Thymus (tissue), 11 donors: ENCODE measurements around the gene PGP. TPM values are rescaled to one million over a fixed set of nuclear protein-coding genes. Genes with fewer than 3 reads are reported as not detected.

Source experiments
- DNase-seq, 9 donors: peaks; one replicate each; pipeline ENCODE4 v3.0.0-alpha.2; 2013; ENCODE audit warnings: low spot score in 9 of 9, low read depth in 6 of 9, missing footprints in 1 of 9
- H3K27ac ChIP-seq, 2 donors: one replicate each; pipeline ENCODE4 v1.5.1; 2013; ENCODE audit warnings: control low read depth in 1 of 2, low read depth in 1 of 2, low read length in 1 of 2, mild to moderate bottlenecking in 1 of 2, moderate library complexity in 1 of 2
- H3K27me3 ChIP-seq, 2 donors: one replicate each; pipeline ENCODE4 v1.5.1; 2013; ENCODE audit warnings: low read length in 1 of 2; ENCODE audit not compliant: control insufficient read depth in 2 of 2, insufficient read depth in 1 of 2
- H3K36me3 ChIP-seq, 2 donors: one replicate each; pipeline ENCODE4 v1.5.1; 2013; ENCODE audit warnings: low read length in 1 of 2, mild to moderate bottlenecking in 1 of 2, moderate library complexity in 1 of 2; ENCODE audit not compliant: control insufficient read depth in 2 of 2, insufficient read depth in 2 of 2
- H3K4me1 ChIP-seq, 2 donors: one replicate each; pipeline ENCODE4 v1.5.1; 2013; ENCODE audit warnings: low read length in 2 of 2; ENCODE audit not compliant: control insufficient read depth in 2 of 2, insufficient read depth in 2 of 2
- H3K4me3 ChIP-seq, 2 donors: one replicate each; pipeline ENCODE4 v1.5.1; 2013; ENCODE audit warnings: low read length in 2 of 2, control low read depth in 1 of 2, mild to moderate bottlenecking in 1 of 2
- H3K9me3 ChIP-seq, 2 donors: one replicate each; pipeline ENCODE4 v1.5.1; 2013; ENCODE audit warnings: low read length in 1 of 2, mild to moderate bottlenecking in 1 of 2; ENCODE audit not compliant: control insufficient read depth in 2 of 2, insufficient read depth in 1 of 2
- WGBS: extraction: QIAGEN DNeasy Blood & Tissue Kit; methylation state at CpG from one replicate; pipeline ENCODE4 v1.1.7; 2013; 5-methylcytosine and 5-hydroxymethylcytosine counted together
- polyA plus RNA-seq: library from polyadenylated mRNA; stranded (reverse); fragments of 200-250 nt; gene quantifications from one replicate; pipeline ENCODE4 v1.2.3, GENCODE V29; 2013
- total RNA-seq: library from RNA; stranded (reverse); fragments of 120-200 nt; gene quantifications from one replicate; pipeline ENCODE4 v1.2.4, GENCODE V29; 2013
- donor health status: healthy.

Gene PGP
- total and polyA plus RNA-seq, 2 donors = 12.4 to 12.9 TPM

- Histone ChIP-seq H3K9me3 (peaks cover 0 to 5% of the 10 kb centered on the region in 2 donors), H3K4me3 (no peak overlapping the region), H3K27me3 (peaks cover 56 to 67% of the 10 kb centered on the region in 2 donors), H3K36me3 (no peaks in the 10 kb centered on the region), H3K27ac (peak overlapping the region in 1 of 2 donors; percentile 27), H3K4me1 (peaks cover 10 to 13% of the 10 kb centered on the region in 2 donors)
- DNase-seq = no peak
- 90% methylated on average over 5 of the region's 5 CpGs for WGBS
Observed at GRCh38 chr16:2199095-2199494, 15.5 kb downstream of the PGP start.

GRCh38 chr16:2198283-2198682, 16.4 kb downstream of the PGP start:
- Histone ChIP-seq H3K36me3 (no peaks in the 10 kb centered on the region), H3K27me3 (peaks cover 62 to 75% of the 10 kb centered on the region in 2 donors), H3K4me3 (no peak overlapping the region), H3K27ac (no peak overlapping the region), H3K9me3 (peaks cover 0 to 5% of the 10 kb centered on the region in 2 donors), H3K4me1 (peaks cover 10 to 13% of the 10 kb centered on the region in 2 donors)
- no peak for DNase-seq
- 79% methylated on average over 4 of the region's 4 CpGs for WGBS

GRCh38 chr16:2197765-2198164, 16.9 kb downstream of the PGP start:
- Histone ChIP-seq H3K4me1 (peaks cover 10 to 13% of the 10 kb centered on the region in 2 donors), H3K27me3 (peaks cover 62 to 76% of the 10 kb centered on the region in 2 donors), H3K4me3 (no peak overlapping the region), H3K36me3 (no peaks in the 10 kb centered on the region), H3K27ac (no peak overlapping the region), H3K9me3 (peaks cover 0 to 5% of the 10 kb centered on the region in 2 donors)
- DNase-seq = no peak
- WGBS = 84% methylated on average over 6 of the region's 6 CpGs

- H3K36me3 ChIP-seq = no peaks in the 10 kb centered on the region
- DNase-seq = no peak
- no peak overlapping the region for H3K27ac ChIP-seq
- H3K9me3 ChIP-seq = peaks cover 0 to 5% of the 10 kb centered on the region in 2 donors
- H3K4me1 ChIP-seq = peaks cover 10 to 13% of the 10 kb centered on the region in 2 donors
- peaks cover 62 to 78% of the 10 kb centered on the region in 2 donors for H3K27me3 ChIP-seq
- H3K4me3 ChIP-seq = peak overlapping the region in 1 of 2 donors; percentile 66
- WGBS = 24% methylated on average over 32 of the region's 32 CpGs
Observed at GRCh38 chr16:2196981-2197511, 17.6 kb downstream of the PGP start.

GRCh38 chr16:2196162-2196980, 18.3 kb downstream of the PGP start, which contains the start of gene CASKIN1:
Gene CASKIN1 (minus strand): TSS chr16:2196605. CDS start chr16:2196432, 173 bp downstream.
- 1% methylated on average over 128 of the region's 129 CpGs for WGBS

GRCh38 chr16:2195322-2196161, 19.1 kb downstream of the PGP start:
- Histone ChIP-seq H3K4me1 (peaks cover 10 to 13% of the 10 kb centered on the region in 2 donors), H3K4me3 (peak overlapping the region in 1 of 2 donors; percentile 66), H3K9me3 (peaks cover 0 to 5% of the 10 kb centered on the region in 2 donors)

More at GRCh38 chr16:2196162-2196980, 18.3 kb downstream of the PGP start, which contains the start of gene CASKIN1:
- H3K36me3 ChIP-seq = no peaks in the 10 kb centered on the region
- H3K9me3 ChIP-seq = peaks cover 0 to 5% of the 10 kb centered on the region in 2 donors
- peaks cover 62 to 72% of the 10 kb centered on the region in 2 donors for H3K27me3 ChIP-seq
- H3K4me1 ChIP-seq = peaks cover 10 to 13% of the 10 kb centered on the region in 2 donors
- H3K27ac ChIP-seq = peak within 1 kb of the TSS in 1 of 2 donors; percentile 13
- DNase-seq = peak in 1 of 9 donors; percentile 27
- peak within 1 kb of the TSS in 1 of 2 donors; percentile 66 for H3K4me3 ChIP-seq

GRCh38 chr16:2194852-2195321, 19.8 kb downstream of the PGP start:
- peaks cover 56 to 66% of the 10 kb centered on the region in 2 donors for H3K27me3 ChIP-seq
- H3K27ac ChIP-seq = no peak overlapping the region
- peaks cover 10 to 13% of the 10 kb centered on the region in 2 donors for H3K4me1 ChIP-seq
- no peaks in the 10 kb centered on the region for H3K36me3 ChIP-seq
- peaks cover 0 to 5% of the 10 kb centered on the region in 2 donors for H3K9me3 ChIP-seq
- 22% methylated on average over 10 of the region's 10 CpGs for WGBS
- H3K4me3 ChIP-seq = no peak overlapping the region
- DNase-seq = peak in 5 of 9 donors; percentile 32 to 68 (median 57)

More at GRCh38 chr16:2195322-2196161, 19.1 kb downstream of the PGP start:
- Histone ChIP-seq H3K27me3 (peaks cover 61 to 73% of the 10 kb centered on the region in 2 donors), H3K36me3 (no peaks in the 10 kb centered on the region), H3K27ac (peak overlapping the region in 1 of 2 donors; percentile 13)
- peak in 2 of 9 donors; percentile 14 to 44 for DNase-seq
- 2% methylated on average over 49 of the region's 49 CpGs for WGBS

- Histone ChIP-seq H3K4me1 (peaks cover 10 to 13% of the 10 kb centered on the region in 2 donors), H3K9me3 (peaks cover 0 to 5% of the 10 kb centered on the region in 2 donors), H3K27me3 (peaks cover 56 to 60% of the 10 kb centered on the region in 2 donors), H3K4me3 (no peak overlapping the region), H3K36me3 (no peaks in the 10 kb centered on the region), H3K27ac (no peak overlapping the region)
- WGBS = 79% methylated on average over 16 of the region's 16 CpGs
- no peak for DNase-seq
Observed at GRCh38 chr16:2194166-2194834, 20.3 kb downstream of the PGP start.
